Uterus (tissue), 2 donors: Measurements from ENCODE around the gene VWA5B2.

Source experiments
- POLR2A ChIP-seq, 2 donors: fragments of 450-650 bp; IDR thresholded peaks; one replicate each; pipeline ENCODE4 v1.6.1; 2016; ENCODE audit warnings: antibody characterized with exemption in 2 of 2, mild to moderate bottlenecking in 1 of 2, moderate library complexity in 1 of 2
- TF ChIP-seq, protein P1 (sequence below), 4 experiments: fragments of 200-600 bp in 2 of 4; fragments of 450-650 bp in 2 of 4; sonication (generic) in 2 of 4; IDR thresholded peaks; one replicate each; pipeline ENCODE4 v1.5.1; 2016 to 2019; ENCODE audit warnings: antibody characterized with exemption in 4 of 4, mild to moderate bottlenecking in 2 of 4, moderate library complexity in 1 of 4

- TF ChIP-seq, protein P1, sequence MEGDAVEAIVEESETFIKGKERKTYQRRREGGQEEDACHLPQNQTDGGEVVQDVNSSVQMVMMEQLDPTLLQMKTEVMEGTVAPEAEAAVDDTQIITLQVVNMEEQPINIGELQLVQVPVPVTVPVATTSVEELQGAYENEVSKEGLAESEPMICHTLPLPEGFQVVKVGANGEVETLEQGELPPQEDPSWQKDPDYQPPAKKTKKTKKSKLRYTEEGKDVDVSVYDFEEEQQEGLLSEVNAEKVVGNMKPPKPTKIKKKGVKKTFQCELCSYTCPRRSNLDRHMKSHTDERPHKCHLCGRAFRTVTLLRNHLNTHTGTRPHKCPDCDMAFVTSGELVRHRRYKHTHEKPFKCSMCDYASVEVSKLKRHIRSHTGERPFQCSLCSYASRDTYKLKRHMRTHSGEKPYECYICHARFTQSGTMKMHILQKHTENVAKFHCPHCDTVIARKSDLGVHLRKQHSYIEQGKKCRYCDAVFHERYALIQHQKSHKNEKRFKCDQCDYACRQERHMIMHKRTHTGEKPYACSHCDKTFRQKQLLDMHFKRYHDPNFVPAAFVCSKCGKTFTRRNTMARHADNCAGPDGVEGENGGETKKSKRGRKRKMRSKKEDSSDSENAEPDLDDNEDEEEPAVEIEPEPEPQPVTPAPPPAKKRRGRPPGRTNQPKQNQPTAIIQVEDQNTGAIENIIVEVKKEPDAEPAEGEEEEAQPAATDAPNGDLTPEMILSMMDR (IDR thresholded peaks at IDR 0.05): no peak
- no peak for TF ChIP-seq POLR2A (IDR thresholded peaks at IDR 0.05)
Measured at GRCh38 chr3:184241141-184241446, 11.7 kb downstream of the VWA5B2 start.
